Left cardiac atrium (tissue), 4 donors: ENCODE results near the gene ANO10. TPM values are rescaled to one million over a fixed set of nuclear protein-coding genes. Genes with fewer than 3 reads are reported as not detected.
"Not testable (repeated sequence)": the region's sequence is repeated elsewhere in the genome, so short reads cannot be mapped to it uniquely, and the experiment has no call there.

Experiments
- ATAC-seq, 2 donors: fragments of 200-7000 bp; cut with Tn5 transposase; one replicate each; pipeline ENCODE4 v1.9.1; 2020; ENCODE audit warnings: mild to moderate bottlenecking in 2 of 2, moderate library complexity in 2 of 2
- DNase-seq: peaks from one replicate; pipeline ENCODE4 v3.0.0-alpha.2; 2020
- intact Hi-C, 2 donors: fragments of 100-400 bp; cut with DNase I; formaldehyde crosslinking; loops; one replicate each; pipeline versions ENCODE4 v1.14.1 to v1.15.1; 2022 to 2023
- long read RNA-seq: library from polyadenylated mRNA; unstranded; transcript quantifications from one replicate; pipeline ENCODE4 v2.0.0, GENCODE V29; 2021
- total RNA-seq, 2 donors: library from RNA; stranded (reverse); fragmentation: NEBNext Ultra II Directional; extraction: Animal tissue kit (Norgen Biotek cat#: 25700); gene quantifications; one replicate each; pipeline ENCODE4 v1.2.1, GENCODE V29; 2021
- donor health status: DM: no; HTN: yes; CAD: no.
- donor health status: DM: no; HTN: yes; CAD: no; lungs with severe emphysema.
- donor health status: DM: yes; HTN: yes; CAD: no.
- donor health status: Dilated cardiomyopathy.

Gene ANO10
- 10 to 100 TPM; 16.7 to 18.1 TPM for total RNA-seq
- long read RNA-seq, transcript ANO10-201 (13 exons, 3,212 nt): major isoform, 16 of 28 reads
- long read RNA-seq, partial matches to known transcripts: 3 of 28 reads
- long read RNA-seq, other reads (novel, unspliced or antisense): 5 of 28 reads

GRCh38 chr3:43621656-43622432 lies at the start of gene ANO10:
Gene ANO10, minus strand, starts transcription at chr3:43622011. Its CDS starts 16,159 bp downstream, at chr3:43605852.
- ATAC-seq: peak; percentile 97 to 98
- intact Hi-C loops: no loop called here
- peak; percentile 98 for DNase-seq

GRCh38 chr3:43670635-43671522 lies 49.1 kb upstream of the ANO10 start:
- intact Hi-C loops: no loop called here
- DNase-seq: no peak
- ATAC-seq: no peak

DNA sequence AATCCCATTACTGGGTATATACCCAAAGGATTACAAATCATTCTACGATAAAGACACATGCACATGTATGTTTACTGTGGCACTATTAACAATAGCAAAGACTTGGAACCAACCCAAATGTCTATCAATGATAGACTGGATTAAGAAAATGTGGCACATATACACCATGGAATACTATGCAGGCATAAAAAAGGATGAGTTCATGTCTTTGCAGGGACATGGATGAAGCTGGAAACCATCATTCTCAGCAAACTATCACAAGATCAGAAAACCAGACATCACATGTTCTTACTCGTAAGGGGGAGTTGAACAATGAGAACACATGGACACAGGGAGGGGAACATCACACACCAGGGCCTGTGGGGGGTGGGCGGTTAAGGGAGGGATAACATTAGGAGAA lies 43.2 kb upstream of the ANO10 start:
- ATAC-seq, DNase-seq, intact Hi-C loops: not testable (repeated sequence)

GRCh38 chr3:43661376-43661775 lies 39.6 kb upstream of the ANO10 start:
- ATAC-seq, DNase-seq, intact Hi-C loops: not testable (repeated sequence)

- intact Hi-C loops: no loop called here
- DNase-seq (no peak), ATAC-seq (no peak)
Observed at GRCh38 chr3:43659250-43659880, 37.6 kb upstream of the ANO10 start.

DNA sequence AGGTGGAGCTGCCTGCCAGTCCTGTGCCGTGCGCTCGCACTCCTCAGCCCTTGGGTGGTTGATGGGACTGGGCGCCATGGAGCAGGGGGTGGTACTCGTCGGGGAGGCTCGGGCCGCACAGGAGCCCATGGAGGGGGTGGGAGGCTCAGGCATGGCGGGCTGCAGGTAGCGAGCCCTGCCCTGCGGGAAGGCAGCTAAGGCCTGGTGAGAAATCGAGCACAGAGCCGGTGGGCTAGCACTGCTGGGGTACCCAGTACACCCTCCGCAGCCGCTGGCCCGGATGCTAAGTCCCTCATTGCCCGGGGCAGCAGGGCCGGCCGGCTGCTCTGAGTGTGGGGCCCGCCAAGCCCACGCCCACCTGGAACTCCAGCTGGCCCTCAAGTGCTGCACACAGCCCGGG lies 34.6 kb upstream of the ANO10 start:
- ATAC-seq, intact Hi-C loops, DNase-seq: not testable (repeated sequence)

DNA sequence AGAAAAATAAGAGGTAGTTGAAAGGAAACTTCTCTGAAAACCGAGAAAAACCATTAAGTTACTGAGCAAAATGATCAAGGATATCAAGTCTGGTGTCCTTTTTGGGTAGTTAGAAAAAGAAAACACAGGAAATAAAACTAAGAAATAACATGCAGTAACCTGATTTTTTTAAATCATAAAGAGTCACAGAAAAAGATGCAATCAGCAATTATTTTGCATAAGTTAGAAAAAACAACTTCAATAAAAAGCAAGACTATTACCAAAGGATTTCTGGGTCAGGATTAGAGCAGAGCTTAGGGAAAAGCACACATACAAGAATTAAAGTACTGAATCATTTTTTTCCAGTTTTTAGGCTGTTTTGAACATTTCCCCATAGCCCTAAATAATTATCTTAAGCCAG lies 28.5 kb upstream of the ANO10 start:
- intact Hi-C loops: no loop called here
- DNase-seq (no peak), ATAC-seq (no peak)

GRCh38 chr3:43649365-43649968 lies 27.7 kb upstream of the ANO10 start:
- peak in 1 of 2 donors; percentile 38 for ATAC-seq
- intact Hi-C loops: no loop called here
- no peak for DNase-seq

GRCh38 chr3:43648957-43649356 lies 27.1 kb upstream of the ANO10 start:
- DNase-seq (no peak), ATAC-seq (no peak)
- intact Hi-C loops: no loop called here

GRCh38 chr3:43647331-43648166 lies 25.7 kb upstream of the ANO10 start:
- peak in 1 of 2 donors; percentile 53 for ATAC-seq
- intact Hi-C loops: no loop called here
- no peak for DNase-seq

GRCh38 chr3:43644443-43644842 lies 22.6 kb upstream of the ANO10 start:
- ATAC-seq (no peak), DNase-seq (no peak)
- intact Hi-C loops: no loop called here

DNA sequence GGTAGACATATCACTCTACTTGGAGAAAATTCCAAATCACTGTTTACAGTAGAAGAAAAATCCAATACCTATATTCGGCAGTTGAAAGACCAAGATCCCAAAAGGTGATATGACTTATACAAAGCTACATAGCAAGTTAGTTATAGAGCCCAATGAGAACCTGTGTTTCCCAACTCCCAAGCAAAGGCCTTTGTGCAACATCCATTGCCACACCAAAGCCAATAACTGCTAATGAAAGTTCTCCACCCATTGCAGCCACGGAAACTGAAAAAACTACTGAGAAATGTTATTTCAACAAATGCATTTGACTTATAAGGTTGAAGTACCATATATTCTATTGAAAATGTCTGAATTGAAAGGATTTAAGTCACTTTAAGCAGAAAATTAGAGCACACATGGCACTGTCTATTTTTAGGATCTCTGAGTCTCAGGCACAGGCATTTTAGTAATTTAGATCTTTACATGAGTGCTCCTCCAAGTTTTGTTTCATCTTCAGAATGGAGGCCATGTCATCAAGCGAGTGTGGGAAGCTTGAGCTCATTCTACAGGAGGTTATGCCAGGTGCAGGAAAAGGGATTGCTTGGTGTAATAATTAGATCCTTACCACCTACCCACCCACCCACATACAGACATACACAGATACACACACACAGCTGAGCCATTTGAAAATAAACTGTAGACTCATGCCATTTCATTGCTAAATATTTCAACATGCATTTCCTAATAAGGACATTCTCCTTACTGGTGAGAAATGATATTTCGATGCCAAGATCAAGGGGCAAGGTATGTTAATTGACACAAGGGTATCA lies 19.7 kb upstream of the ANO10 start:
- intact Hi-C loops: no loop called here
- ATAC-seq (peak in 1 of 2 donors; percentile 53), DNase-seq (no peak)

GRCh38 chr3:43640681-43641080 lies 18.9 kb upstream of the ANO10 start:
- ATAC-seq: no peak
- no peak for DNase-seq
- intact Hi-C loops: no loop called here

GRCh38 chr3:43638594-43639447 lies 17.0 kb upstream of the ANO10 start:
- no peak for ATAC-seq
- no peak for DNase-seq
- intact Hi-C loops: no loop called here

- intact Hi-C loops: no loop called here
- no peak for ATAC-seq
- no peak for DNase-seq
Observed at GRCh38 chr3:43637702-43638101, 15.9 kb upstream of the ANO10 start.

DNA sequence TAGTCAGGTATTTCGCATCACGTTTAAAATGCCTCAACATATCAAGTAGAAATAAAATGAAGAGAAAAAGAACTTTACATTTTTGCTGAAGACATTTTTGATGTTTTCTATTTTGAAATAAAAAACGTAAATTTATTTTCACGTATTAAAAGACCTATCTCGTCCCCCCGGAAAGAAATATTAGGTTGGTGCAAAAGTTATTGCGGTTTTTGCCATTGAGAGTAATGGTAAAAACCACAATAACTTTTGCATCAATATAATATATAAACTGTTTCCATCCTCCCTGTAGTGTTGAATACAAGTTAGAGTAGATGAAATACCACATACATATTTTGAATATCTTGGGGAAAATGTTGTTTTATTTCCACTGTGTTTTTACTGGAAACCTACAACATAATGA lies 11.2 kb upstream of the ANO10 start:
- DNase-seq (no peak), ATAC-seq (no peak)
- intact Hi-C loops: no loop called here
